PC-3 (cell line): Measurements from ENCODE around the gene NLGN4X. TPM values are rescaled to one million over a fixed set of nuclear protein-coding genes. Genes with fewer than 3 reads are reported as not detected.

Source experiments
- ATAC-seq: fragments of 200-7000 bp; cut with Tn5 transposase; 2 replicates; pipeline ENCODE4 v1.9.1; 2020; ENCODE audit warnings: mild to moderate bottlenecking, moderate library complexity
- BruUV-seq: library from RNA; stranded (reverse); fragments of 400-500 nt; replicated peaks from 2 replicates; lab custom pipeline; 2021; lab: Mats Ljungman, UMichigan
- CTCF ChIA-PET: fragments of 300-600 bp; sonication (Branson Sonifier 250); formaldehyde crosslinking; loops from one replicate; lab custom pipeline; 2022; ENCODE audit warnings: antibody characterized with exemption; lab: Charles Lee
- POLR2A ChIA-PET: fragments of 300-600 bp; sonication (Branson Sonifier 250); formaldehyde crosslinking; loops from one replicate; lab custom pipeline; 2022; ENCODE audit warnings: antibody characterized with exemption; ENCODE audit not compliant: unreplicated experiment; lab: Charles Lee
- DNase-seq: peaks from one replicate; pipeline ENCODE4 v3.0.0-alpha.2; 2015
- H2AFZ ChIP-seq: fragments of 300-600 bp; sonication (generic); 2 replicates; pipeline ENCODE4 v1.6.0; 2016; ENCODE audit warnings: antibody characterized with exemption, low read length
- H3F3A ChIP-seq: fragments of 300-600 bp; sonication (generic); one replicate; pipeline ENCODE4 v1.6.0; 2017; ENCODE audit warnings: antibody characterized with exemption, low read length, control low read depth, mild to moderate bottlenecking; ENCODE audit not compliant: unreplicated experiment
- H3K27ac ChIP-seq: fragments of 300-600 bp; sonication (generic); 2 replicates; pipeline ENCODE4 v1.5.1; 2016; ENCODE audit warnings: mild to moderate bottlenecking, low read length
- H3K27me3 ChIP-seq: fragments of 300-600 bp; sonication (generic); 2 replicates; pipeline ENCODE4 v1.6.1; 2016; ENCODE audit warnings: low read length, mixed read lengths
- H3K36me3 ChIP-seq: fragments of 300-600 bp; sonication (generic); 2 replicates; pipeline ENCODE4 v1.6.1; 2016; ENCODE audit warnings: low read depth, mixed run types, low read length, mixed read lengths
- H3K4me1 ChIP-seq: fragments of 300-600 bp; sonication (generic); 2 replicates; pipeline ENCODE4 v1.5.1; 2016; ENCODE audit warnings: low read length; ENCODE audit not compliant: insufficient read depth
- H3K4me2 ChIP-seq: fragments of 300-600 bp; sonication (generic); 2 replicates; pipeline ENCODE4 v1.6.0; 2016; ENCODE audit warnings: low read length
- H3K4me3 ChIP-seq: fragments of 300-600 bp; sonication (generic); 2 replicates; pipeline ENCODE4 v1.5.1; 2016; ENCODE audit warnings: mild to moderate bottlenecking, low read length, mixed read lengths
- H3K79me2 ChIP-seq: fragments of 300-600 bp; sonication (generic); 2 replicates; pipeline ENCODE4 v1.6.1; 2017; ENCODE audit warnings: low read length, mixed read lengths
- H3K9ac ChIP-seq: fragments of 300-600 bp; sonication (generic); 2 replicates; pipeline ENCODE4 v1.6.0; 2016; ENCODE audit warnings: mild to moderate bottlenecking, low read length
- H3K9me2 ChIP-seq: fragments of 300-600 bp; sonication (generic); replicated peaks from 2 replicates; pipeline ENCODE4 v1.6.1; 2016; ENCODE audit warnings: mixed run types, low read length, mixed read lengths
- H3K9me3 ChIP-seq: fragments of 300-600 bp; sonication (generic); 2 replicates; pipeline ENCODE4 v1.6.1; 2016; ENCODE audit warnings: low read length, mixed read lengths
- H4K20me1 ChIP-seq: fragments of 300-600 bp; sonication (generic); 2 replicates; pipeline ENCODE4 v1.6.1; 2016; ENCODE audit warnings: low read length, mixed read lengths
- CTCF ChIP-seq: fragments of 300-600 bp; sonication (generic); conservative IDR thresholded peaks from 2 replicates; pipeline ENCODE4 v1.5.1; 2017; ENCODE audit warnings: antibody characterized with exemption, low read depth, mild to moderate bottlenecking, low read length
- EZH2 ChIP-seq: fragments of 300-600 bp; sonication (generic); IDR thresholded peaks from one replicate; pipeline ENCODE4 v1.6.1; 2017; ENCODE audit warnings: antibody characterized with exemption, mild to moderate bottlenecking, low read length; ENCODE audit not compliant: unreplicated experiment
- EZH2phosphoT487 ChIP-seq: fragments of 300-600 bp; sonication (generic); IDR thresholded peaks from 2 replicates; pipeline ENCODE4 v1.6.1; 2018; ENCODE audit warnings: mild to moderate bottlenecking, antibody characterized with exemption, low read length, borderline replicate concordance
- intact Hi-C: fragments of 100-400 bp; cut with micrococcal nuclease; formaldehyde crosslinking; loops from 2 replicates; pipeline ENCODE4 v1.9.0; 2023
- total RNA-seq: library from RNA; depleted of rRNA; stranded (reverse); fragments of >200 nt; gene quantifications from 2 replicates; pipeline ENCODE4 v1.2.3, GENCODE V29; 2014

Gene NLGN4X
- total RNA-seq, 1 experiment from 2014 or later, result not detected

GRCh38 chrX:5998901-5999300 is 229.8 kb downstream of the NLGN4X start:
- Histone ChIP-seq H3K9me3 (no peaks in the 10 kb centered on the region), H3K27ac (no peak overlapping the region), H2AFZ (no peak overlapping the region), H3K27me3 (no peaks in the 10 kb centered on the region), H3K79me2 (no peaks in the 10 kb centered on the region), H4K20me1 (no peaks in the 10 kb centered on the region), H3K4me1 (no peaks in the 10 kb centered on the region), H3K4me3 (no peak overlapping the region), H3K36me3 (no peaks in the 10 kb centered on the region), H3K9me2 (no peaks in the 10 kb centered on the region), H3K4me2 (no peak overlapping the region), H3K9ac (no peak overlapping the region), H3F3A (no peaks in the 10 kb centered on the region)
- TF ChIP-seq CTCF (no peak), EZH2phosphoT487 (no peak), EZH2 (no peak)
- ChIA-PET POLR2A (no interaction called here), CTCF (no interaction called here)
- DNase-seq (no peak), ATAC-seq (no peak)
- BruUV-seq, result no TSS peak
- intact Hi-C loops, result no loop called here

GRCh38 chrX:5998456-5998855 is 230.2 kb downstream of the NLGN4X start:
- ChIA-PET CTCF (no interaction called here), POLR2A (no interaction called here)
- Histone ChIP-seq H3K27me3 (no peaks in the 10 kb centered on the region), H3K4me2 (no peak overlapping the region), H3K4me3 (no peak overlapping the region), H4K20me1 (no peaks in the 10 kb centered on the region), H3K79me2 (no peaks in the 10 kb centered on the region), H3K36me3 (no peaks in the 10 kb centered on the region), H3K4me1 (no peaks in the 10 kb centered on the region), H2AFZ (no peak overlapping the region), H3K27ac (no peak overlapping the region), H3F3A (no peaks in the 10 kb centered on the region), H3K9me2 (no peaks in the 10 kb centered on the region), H3K9me3 (no peaks in the 10 kb centered on the region), H3K9ac (no peak overlapping the region)
- ATAC-seq (no peak), DNase-seq (no peak)
- TF ChIP-seq CTCF (no peak), EZH2phosphoT487 (no peak), EZH2 (no peak)
- BruUV-seq, result no TSS peak
- intact Hi-C loops, result no loop called here

- Histone ChIP-seq H3K36me3 (no peaks in the 10 kb centered on the region), H3K9me2 (no peaks in the 10 kb centered on the region), H3K79me2 (no peaks in the 10 kb centered on the region), H3K9ac (no peak overlapping the region), H4K20me1 (no peaks in the 10 kb centered on the region), H3K27me3 (no peaks in the 10 kb centered on the region), H3K27ac (no peak overlapping the region), H3K4me2 (no peak overlapping the region), H3K9me3 (no peaks in the 10 kb centered on the region), H3F3A (no peaks in the 10 kb centered on the region), H2AFZ (no peak overlapping the region), H3K4me1 (no peaks in the 10 kb centered on the region), H3K4me3 (no peak overlapping the region)
- DNase-seq (no peak), ATAC-seq (no peak)
- intact Hi-C loops, result no loop called here
- POLR2A ChIA-PET, result no interaction called here
- TF ChIP-seq EZH2phosphoT487, result no peak
- no peak for TF ChIP-seq EZH2
- TF ChIP-seq CTCF, result no peak
- BruUV-seq, result no TSS peak
- CTCF ChIA-PET, result no interaction called here
Observed at GRCh38 chrX:5991393-5991792, 237.3 kb downstream of the NLGN4X start.
